ENCODE results near the gene RBCK1.

RBCK1 gene

GRCh38 chr20:407133-407952 lies 756 bp upstream of the RBCK1 start:
- DNase-seq (ENCODE audit: low read depth): peak; percentile 78
- peak overlapping the region; percentile 61 for H3K4me3 ChIP-seq (ENCODE audit: low read depth, low read length)
- TF ChIP-seq CTCF (IDR thresholded peaks at IDR 0.05; ENCODE audit: insufficient read depth, low read depth, low read length, missing control alignments): peak; percentile 53

- no peak for TF ChIP-seq CTCF (IDR thresholded peaks at IDR 0.05; ENCODE audit: insufficient read depth, low read depth, low read length, missing control alignments)
- peak overlapping the region; percentile 93 for H3K4me3 ChIP-seq (ENCODE audit: low read depth, low read length)
- peak; percentile 58 for DNase-seq (ENCODE audit: low read depth)
Observed at GRCh38 chr20:408843-409696, 971 bp downstream of the RBCK1 start.

GRCh38 chr20:409697-410559 lies 1.8 kb downstream of the RBCK1 start:
- DNase-seq (ENCODE audit: low read depth): peak; percentile 27
- peak overlapping the region; percentile 93 for H3K4me3 ChIP-seq (ENCODE audit: low read depth, low read length)

GRCh38 chr20:412081-412480 lies 4.0 kb downstream of the RBCK1 start:
- H3K4me3 ChIP-seq (ENCODE audit: low read depth, low read length): no peak overlapping the region
- TF ChIP-seq CTCF (IDR thresholded peaks at IDR 0.05; ENCODE audit: insufficient read depth, low read depth, low read length, missing control alignments): no peak
- DNase-seq (ENCODE audit: low read depth): no peak

More at GRCh38 chr20:409697-410559, 1.8 kb downstream of the RBCK1 start:
- TF ChIP-seq CTCF (IDR thresholded peaks at IDR 0.05; ENCODE audit: insufficient read depth, low read depth, low read length, missing control alignments): no peak

- no peak for DNase-seq (ENCODE audit: low read depth)
- TF ChIP-seq CTCF (IDR thresholded peaks at IDR 0.05; ENCODE audit: insufficient read depth, low read depth, low read length, missing control alignments): no peak
- H3K4me3 ChIP-seq (ENCODE audit: low read depth, low read length): no peak overlapping the region
Observed at GRCh38 chr20:414161-414560, 6.1 kb downstream of the RBCK1 start.

- TF ChIP-seq CTCF (IDR thresholded peaks at IDR 0.05; ENCODE audit: insufficient read depth, low read depth, low read length, missing control alignments): no peak
- DNase-seq (ENCODE audit: low read depth): no peak
- H3K4me3 ChIP-seq (ENCODE audit: low read depth, low read length): no peak overlapping the region
Observed at GRCh38 chr20:415820-416322, 7.8 kb downstream of the RBCK1 start.

Data from GM12865 (cell line).